Thoracic aorta (tissue), 2 donors: Measurements from ENCODE around the gene S100A9. TPM values are rescaled to one million over a fixed set of nuclear protein-coding genes. Genes with fewer than 3 reads are reported as not detected.
"Not testable (repeated sequence)": the region's sequence is repeated elsewhere in the genome, so short reads cannot be mapped to it uniquely, and the experiment has no call there.

Source experiments
- ATAC-seq: fragments of 150-250 bp; one replicate; pipeline ENCODE4 v1.8.0; 2017; ENCODE audit warnings: low read depth; ENCODE audit not compliant: insufficient number of reproducible peaks, low FRiP score
- DNase-seq: peaks from one replicate; pipeline ENCODE4 v3.0.0-alpha.2; 2020; ENCODE audit warnings: low spot score
- H3K27ac ChIP-seq, 2 donors: fragments of 200-600 bp; sonication (generic); 1 replicate in 1 of 2; 2 replicates in 1 of 2; pipeline ENCODE4 v1.5.1; 2016; ENCODE audit warnings: mild to moderate bottlenecking in 2 of 2, moderate library complexity in 2 of 2
- H3K27me3 ChIP-seq: fragments of 200-600 bp; sonication (generic); replicated peaks from 2 replicates; pipeline ENCODE4 v1.6.0; 2016; ENCODE audit warnings: mild to moderate bottlenecking; ENCODE audit not compliant: insufficient read depth
- H3K36me3 ChIP-seq: fragments of 200-600 bp; sonication (generic); one replicate; pipeline ENCODE4 v1.5.1; 2016
- H3K4me1 ChIP-seq, 2 donors: fragments of 200-600 bp; sonication (generic); 1 replicate in 1 of 2; 2 replicates in 1 of 2; pipeline versions ENCODE4 v1.5.1 to v1.6.0; 2016; ENCODE audit warnings: low read depth in 2 of 2, mild to moderate bottlenecking in 1 of 2; ENCODE audit not compliant: control insufficient read depth in 1 of 2
- H3K4me3 ChIP-seq: fragments of 200-600 bp; sonication (generic); 2 replicates; pipeline ENCODE4 v1.5.1; 2016; ENCODE audit warnings: mild to moderate bottlenecking
- H3K9me3 ChIP-seq: fragments of 200-600 bp; sonication (generic); 2 replicates; pipeline ENCODE4 v1.5.1; 2016
- CTCF ChIP-seq: fragments of 200-600 bp; sonication (generic); IDR thresholded peaks from one replicate; pipeline ENCODE4 v1.5.1; 2019; ENCODE audit warnings: antibody characterized with exemption
- total RNA-seq, 2 donors: library from RNA; depleted of rRNA; stranded (reverse); fragments of >200 nt; gene quantifications; one replicate each; pipeline versions ENCODE4 v1.1.0 to v1.2.3, GENCODE V29; 2016

The S100A9 gene
- total RNA-seq, 2 donors from 2014 or later = 138 to 478 TPM

DNA sequence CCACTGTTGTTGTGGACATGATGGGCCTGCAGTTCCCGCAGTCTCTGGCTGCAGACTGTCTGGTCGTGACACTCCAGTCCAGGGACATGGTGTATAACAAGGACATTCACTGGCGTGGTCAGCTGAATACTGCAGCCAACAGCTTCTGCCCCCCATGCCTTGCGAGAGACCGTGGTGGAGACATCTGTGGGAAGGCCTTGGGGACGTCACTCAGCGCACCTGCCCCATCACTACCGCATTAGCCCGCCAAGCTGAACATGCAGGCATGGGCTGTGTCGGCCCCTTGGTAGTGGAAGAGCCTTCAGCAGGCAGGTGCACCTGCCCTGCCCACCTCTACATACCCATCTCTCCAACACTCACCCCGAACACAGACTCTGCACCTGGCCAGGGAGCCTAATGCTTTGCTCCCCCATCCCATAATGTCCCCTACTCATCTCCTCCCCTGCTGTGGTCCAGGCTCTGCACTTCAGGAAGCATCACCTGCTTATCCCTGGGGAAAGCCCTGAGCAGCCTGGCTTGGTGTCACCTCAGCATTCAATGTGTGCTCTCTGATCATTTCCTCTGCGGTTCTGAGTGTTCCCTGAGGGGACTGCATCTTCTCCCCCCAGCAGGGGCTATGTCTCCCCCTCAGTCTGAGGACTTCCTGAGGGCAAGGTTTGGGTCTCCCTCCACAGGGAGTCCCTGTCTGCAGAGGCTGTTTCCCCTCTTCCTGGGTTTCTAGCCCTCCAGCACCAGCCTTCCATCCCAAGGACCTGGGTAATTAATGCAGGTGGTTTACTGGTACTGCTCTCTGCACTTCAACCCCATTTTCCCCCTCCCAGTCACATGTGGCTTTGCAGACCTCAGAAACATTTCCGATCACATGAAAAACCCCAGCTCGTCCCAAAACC, 12.2 kb upstream of the S100A9 start:
- DNase-seq (no peak), ATAC-seq (no peak)
- TF ChIP-seq CTCF = no peak
- Histone ChIP-seq H3K27me3 (no peaks in the 10 kb centered on the region), H3K9me3 (no peaks in the 10 kb centered on the region), H3K27ac (no peak overlapping the region), H3K4me1 (no peaks in the 10 kb centered on the region), H3K4me3 (no peak overlapping the region), H3K36me3 (no peaks in the 10 kb centered on the region)

DNA sequence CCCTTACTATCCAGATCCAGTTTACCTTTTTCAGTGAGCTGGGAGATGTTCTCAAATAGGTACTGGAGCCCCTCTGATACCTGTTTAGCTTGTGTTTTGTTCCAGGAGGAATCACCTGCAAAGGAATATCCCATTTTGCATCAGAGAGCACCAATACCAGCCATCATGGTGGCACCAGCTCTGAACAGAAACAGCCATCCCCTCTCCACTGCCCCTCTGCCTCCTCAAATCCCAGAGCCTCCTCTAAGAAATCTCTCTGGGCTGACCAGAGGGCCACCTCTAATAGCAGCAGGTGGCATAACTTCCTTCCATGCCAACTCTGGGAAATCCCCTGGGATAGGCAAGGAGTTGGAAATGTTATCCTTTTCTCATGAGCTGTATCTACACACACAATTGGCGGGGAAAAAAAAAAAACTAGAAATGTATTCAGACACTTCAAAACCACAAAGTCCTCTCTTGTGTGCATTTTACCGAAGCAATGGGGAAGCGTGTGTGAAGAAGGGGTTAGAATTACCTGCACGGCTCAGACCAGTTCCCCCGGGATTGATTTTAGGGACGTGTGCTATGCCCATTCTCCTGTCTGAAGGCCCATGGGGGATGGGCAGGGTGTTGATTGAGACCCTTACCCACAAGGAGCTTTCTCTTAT, 11.5 kb upstream of the S100A9 start:
- Histone ChIP-seq H3K4me3 (no peak overlapping the region), H3K9me3 (no peaks in the 10 kb centered on the region), H3K4me1 (no peaks in the 10 kb centered on the region), H3K27me3 (no peaks in the 10 kb centered on the region), H3K36me3 (no peaks in the 10 kb centered on the region), H3K27ac (no peak overlapping the region)
- DNase-seq (no peak), ATAC-seq (no peak)
- TF ChIP-seq CTCF = no peak

GRCh38 chr1:153347049-153347448, 10.6 kb upstream of the S100A9 start:
- DNase-seq, H3K36me3 ChIP-seq, H3K4me3 ChIP-seq, H3K27ac ChIP-seq, ATAC-seq, H3K4me1 ChIP-seq, H3K27me3 ChIP-seq, H3K9me3 ChIP-seq: not testable (repeated sequence)

DNA sequence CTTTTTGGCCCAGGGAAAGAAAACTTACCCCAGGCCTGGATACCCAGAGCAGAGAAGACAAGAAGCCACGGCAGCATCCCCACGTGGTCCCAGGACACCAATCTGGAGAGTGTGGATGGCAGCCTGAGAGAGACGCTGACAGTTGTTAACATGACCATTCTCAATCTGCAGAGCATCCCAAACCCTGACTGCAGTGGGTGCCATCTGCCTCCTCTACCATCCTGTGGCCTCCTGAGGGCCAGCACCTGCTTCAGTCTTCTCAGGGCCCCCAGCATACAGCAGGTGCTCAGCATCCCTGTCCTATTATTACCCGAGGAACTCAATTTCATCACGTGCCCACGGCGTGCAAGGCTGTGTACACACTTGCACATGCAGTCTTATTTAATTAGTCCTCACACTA, 9.8 kb upstream of the S100A9 start:
- Histone ChIP-seq H3K27ac (no peak overlapping the region), H3K4me1 (no peaks in the 10 kb centered on the region), H3K27me3 (no peaks in the 10 kb centered on the region), H3K9me3 (no peaks in the 10 kb centered on the region), H3K36me3 (no peaks in the 10 kb centered on the region), H3K4me3 (no peak overlapping the region)
- no peak for TF ChIP-seq CTCF
- DNase-seq = no peak
- no peak for ATAC-seq

DNA sequence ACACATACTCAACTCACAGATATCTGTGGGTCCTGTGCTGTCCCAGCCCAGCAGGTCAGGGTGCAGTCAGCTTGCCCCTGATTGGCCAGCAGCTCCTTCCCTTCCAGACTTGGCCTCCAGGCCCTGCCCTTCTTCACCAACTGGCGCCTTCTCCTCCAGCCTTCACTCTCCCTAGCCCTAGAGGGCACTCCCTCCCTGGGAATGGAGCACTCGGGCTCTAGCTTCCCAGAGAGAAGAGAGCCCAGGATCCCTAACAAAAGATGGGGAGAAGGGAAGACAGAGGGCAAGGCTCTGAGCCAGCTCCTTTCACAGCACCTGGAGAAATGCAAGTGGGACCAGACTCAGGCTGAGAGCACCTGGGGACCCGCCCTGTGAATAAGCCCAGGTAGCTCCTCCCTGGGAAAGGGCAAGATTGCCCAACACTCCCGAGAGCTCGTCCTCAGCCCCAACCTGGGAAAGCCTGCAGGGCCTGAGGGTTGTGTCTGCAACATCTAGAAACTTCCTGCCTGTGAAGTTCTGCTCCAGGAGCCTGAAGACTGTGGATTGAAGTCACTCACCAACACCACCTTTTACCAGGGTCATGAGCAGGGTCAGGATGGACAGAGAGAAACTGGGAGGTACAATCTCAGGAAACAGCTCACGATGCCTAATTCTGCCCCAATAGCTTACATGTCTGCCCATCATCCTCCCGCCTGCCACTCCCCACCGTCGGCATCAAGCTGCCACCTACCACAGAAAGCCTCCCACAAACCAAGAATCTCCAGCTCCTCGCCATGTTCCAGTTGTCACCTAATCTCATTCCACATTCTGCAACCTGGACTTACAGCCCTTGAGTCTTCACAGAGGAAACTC, 8.9 kb upstream of the S100A9 start, which contains the start of gene PGLYRP4:
PGLYRP4 (minus strand) TSS at position 331 of the 852 bp plus-strand sequence. CDS start 909 bp downstream, outside the sequence.
- Histone ChIP-seq H3K27ac (no peak within 1 kb of the TSS), H3K9me3 (no peaks in the 10 kb centered on the region), H3K4me1 (no peaks in the 10 kb centered on the region), H3K4me3 (no peak within 1 kb of the TSS), H3K36me3 (no peaks in the 10 kb centered on the region), H3K27me3 (no peaks in the 10 kb centered on the region)
- ATAC-seq = no peak
- DNase-seq = no peak
- no peak for TF ChIP-seq CTCF
